HG02943 (cell line): ENCODE results near the gene USH1C.

ENCODE experiments used
- ATAC-seq: cut with Tn5 transposase; IDR thresholded peaks from one replicate; pipeline ENCODE4 v1.9.1; 2021; ENCODE audit warnings: mild to moderate bottlenecking, low read depth, moderate library complexity; ENCODE audit not compliant: unreplicated experiment

The USH1C gene

DNA sequence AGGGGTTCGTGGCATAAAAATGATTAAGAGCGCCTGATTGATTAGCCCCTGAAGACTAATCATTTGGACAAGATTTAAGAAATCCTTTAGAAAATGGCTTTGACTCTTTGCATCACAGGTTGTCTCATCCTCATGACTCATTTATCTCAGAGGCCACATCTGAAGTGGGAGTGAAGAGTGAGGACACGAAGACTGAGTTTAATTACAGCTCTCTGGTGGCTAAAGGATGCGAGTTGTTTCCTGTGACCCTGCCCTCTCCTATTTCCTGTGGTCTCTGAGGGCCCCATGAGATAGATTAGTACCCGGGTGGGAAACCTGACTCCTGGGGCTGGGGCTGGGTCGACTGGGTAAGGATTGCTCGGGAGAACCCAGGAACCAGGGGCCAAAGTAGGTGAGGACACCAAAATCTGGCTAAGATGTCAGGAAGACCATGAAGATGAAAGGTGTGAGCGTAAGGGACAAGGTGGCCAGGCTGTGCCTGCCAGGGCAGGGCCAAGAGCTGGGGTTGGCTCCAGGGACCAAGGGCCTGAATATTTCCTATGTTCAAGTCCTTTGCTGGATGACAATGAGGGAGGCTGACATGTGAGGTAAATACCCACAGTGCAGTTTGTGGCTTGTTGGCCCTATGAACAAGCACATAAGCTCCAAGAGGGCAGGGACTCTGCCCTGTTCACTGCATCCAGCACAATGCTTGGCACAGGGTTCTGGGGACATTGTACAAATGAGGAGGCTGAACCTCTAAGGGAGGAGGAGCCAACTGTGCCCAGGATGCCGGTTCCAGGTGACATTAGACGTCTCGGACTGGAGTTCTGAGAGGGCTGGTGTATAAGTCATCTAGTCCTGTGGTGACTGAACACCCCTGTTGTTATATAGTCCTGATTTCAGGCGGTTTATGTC is 6.5 kb upstream of the USH1C start:
- no peak for ATAC-seq

GRCh38 chr11:17548444-17548843 is 4.2 kb upstream of the USH1C start:
- no peak for ATAC-seq

DNA sequence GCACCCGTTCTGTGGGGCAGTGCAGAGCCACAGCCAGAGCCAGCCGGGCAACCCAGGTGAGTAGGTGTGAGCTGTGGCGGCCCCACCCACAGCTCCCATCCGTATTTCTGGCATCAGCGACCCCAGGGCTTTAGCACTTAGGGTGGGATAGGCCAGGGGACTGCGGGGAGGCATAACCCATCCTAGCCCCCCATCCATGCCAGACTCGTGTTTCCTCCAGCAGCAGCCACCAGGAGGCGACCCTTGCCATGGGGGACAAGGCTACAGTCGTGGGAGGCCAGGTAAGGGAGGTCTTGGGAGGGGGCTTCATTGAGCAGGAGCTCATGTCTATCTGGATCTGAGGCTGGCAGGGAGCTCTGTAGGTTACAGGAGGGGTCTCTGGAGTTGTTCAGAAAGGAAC is 3.7 kb upstream of the USH1C start:
- ATAC-seq, result no peak

GRCh38 chr11:17547051-17547577 is 2.9 kb upstream of the USH1C start, which contains the start of gene OTOG:
TSS of gene OTOG (plus strand) at chr11:17547259. CDS start at chr11:17547373, 114 bp downstream.
- no peak for ATAC-seq

- no peak for ATAC-seq
Observed at GRCh38 chr11:17546240-17546639, 2.0 kb upstream of the USH1C start.

- ATAC-seq, result no peak
Observed at GRCh38 chr11:17543574-17544180, 539 bp downstream of the USH1C start.

DNA sequence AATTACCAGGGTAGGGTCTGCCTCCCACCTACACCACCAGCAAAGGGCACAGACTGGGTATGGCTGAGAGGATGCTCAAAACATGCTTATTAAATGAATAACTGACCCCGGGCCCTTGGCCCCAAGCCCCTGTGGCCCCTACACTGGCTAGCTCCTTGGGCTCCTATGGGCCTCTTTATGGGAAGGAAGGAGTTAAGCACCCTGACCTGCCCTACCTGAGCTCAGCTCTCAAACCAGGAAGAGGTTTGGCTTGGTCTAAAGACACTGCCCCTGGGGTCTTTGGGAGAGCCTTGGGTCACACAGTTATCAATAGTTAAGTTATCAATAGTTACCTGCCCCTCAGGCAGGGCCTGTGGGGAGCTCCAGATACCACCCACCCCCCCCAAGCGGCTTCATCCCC is 1.2 kb downstream of the USH1C start:
- no peak for ATAC-seq

GRCh38 chr11:17542249-17542648 is 2.0 kb downstream of the USH1C start:
- ATAC-seq, result no peak

- no peak for ATAC-seq
Observed at GRCh38 chr11:17541330-17541885, 2.8 kb downstream of the USH1C start.

DNA sequence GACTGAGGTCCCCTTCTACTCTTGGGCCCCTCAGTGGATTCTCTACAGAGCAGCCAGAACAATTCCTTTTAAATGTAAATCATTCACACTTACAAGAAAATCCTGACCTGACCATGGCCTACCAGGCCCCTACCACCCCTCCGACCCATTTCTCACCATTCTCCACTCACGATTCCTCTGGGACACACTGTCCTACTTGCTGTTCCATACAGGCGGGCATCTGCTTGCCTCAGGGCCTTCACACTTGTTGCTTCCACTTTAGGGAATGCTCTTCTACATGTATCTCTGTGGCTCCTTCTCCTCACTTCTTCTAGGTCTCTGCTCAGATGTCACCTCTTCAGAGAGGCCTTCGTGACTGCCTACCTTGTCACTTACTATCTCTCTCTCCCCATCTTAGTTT is 3.4 kb downstream of the USH1C start:
- ATAC-seq, result no peak

GRCh38 chr11:17538731-17539130 is 5.5 kb downstream of the USH1C start:
- no peak for ATAC-seq

GRCh38 chr11:17538054-17538453 is 6.2 kb downstream of the USH1C start:
- ATAC-seq, result no peak

DNA sequence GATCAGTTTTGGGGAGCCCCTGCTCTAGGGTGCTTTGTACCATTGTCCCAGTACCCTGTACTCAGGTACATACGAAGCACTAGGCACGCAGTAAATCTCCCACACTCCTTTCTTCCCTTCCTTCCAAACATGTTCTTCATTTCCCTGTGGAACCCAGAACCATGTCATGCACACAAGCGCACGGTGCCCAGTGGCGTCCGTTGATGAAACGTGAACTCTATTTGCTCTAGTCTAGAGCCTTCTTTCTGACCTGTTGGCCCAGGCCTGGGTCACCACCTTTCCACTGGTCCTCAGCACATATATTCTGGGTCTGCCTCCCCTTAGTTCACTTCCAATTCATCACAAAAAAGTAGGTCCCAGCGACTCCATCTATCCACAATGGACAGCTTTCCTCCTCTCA is 7.0 kb downstream of the USH1C start:
- no peak for ATAC-seq

DNA sequence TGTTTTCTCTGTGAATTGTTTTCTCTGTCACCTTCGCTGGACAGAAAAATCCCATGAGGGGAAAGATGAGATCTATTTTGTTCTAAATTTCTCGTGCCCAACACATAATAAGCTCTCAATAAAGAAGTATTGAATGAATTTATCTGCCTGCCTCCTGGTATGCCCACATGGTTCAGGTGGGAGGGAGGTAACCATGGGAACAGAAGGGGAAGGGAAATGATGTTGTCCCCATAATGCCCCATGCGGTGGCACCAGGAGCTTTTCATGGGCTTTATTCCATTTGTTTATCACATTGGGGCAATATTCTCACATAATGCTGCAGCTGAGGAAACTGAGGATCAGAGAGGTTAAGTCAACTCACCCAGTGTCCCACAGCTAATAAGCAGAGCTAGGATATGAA is 8.7 kb downstream of the USH1C start:
- no peak for ATAC-seq

DNA sequence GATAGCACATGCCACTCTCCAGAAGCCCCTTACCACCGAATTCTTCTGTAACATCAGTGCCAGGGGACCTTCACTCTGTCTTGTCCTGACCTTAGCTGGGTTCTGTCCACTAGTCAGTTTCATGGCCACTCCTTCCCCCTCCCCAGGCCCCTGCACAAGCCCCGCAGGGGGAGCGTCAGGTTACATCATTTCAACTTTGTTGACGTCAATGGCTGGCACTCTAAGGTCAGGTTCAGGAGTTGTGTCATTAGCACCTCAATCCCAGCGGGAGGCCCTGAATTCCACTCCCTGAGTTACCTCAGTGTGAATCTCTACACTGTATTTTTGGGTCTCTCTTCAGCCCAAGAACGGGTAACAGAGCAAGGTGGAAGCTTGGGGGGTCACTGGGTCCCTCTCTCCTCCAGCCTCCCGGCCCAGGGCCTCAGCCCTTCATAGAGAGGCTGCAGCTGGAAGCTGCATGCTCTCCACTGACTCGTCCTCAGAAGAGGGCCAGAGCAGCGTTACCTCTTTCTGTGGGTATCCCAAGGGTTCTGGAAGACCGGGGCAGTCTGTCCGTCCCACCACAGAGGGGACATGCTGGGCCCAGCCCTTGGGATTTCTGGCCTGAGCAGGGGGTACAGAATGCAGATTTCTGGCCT is 10.3 kb downstream of the USH1C start:
- ATAC-seq, result no peak

- ATAC-seq, result no peak
Observed at GRCh38 chr11:17533341-17533740, 10.9 kb downstream of the USH1C start.

GRCh38 chr11:17532784-17533183 is 11.4 kb downstream of the USH1C start:
- ATAC-seq, result no peak

GRCh38 chr11:17531636-17532113 is 12.5 kb downstream of the USH1C start:
- no peak for ATAC-seq

DNA sequence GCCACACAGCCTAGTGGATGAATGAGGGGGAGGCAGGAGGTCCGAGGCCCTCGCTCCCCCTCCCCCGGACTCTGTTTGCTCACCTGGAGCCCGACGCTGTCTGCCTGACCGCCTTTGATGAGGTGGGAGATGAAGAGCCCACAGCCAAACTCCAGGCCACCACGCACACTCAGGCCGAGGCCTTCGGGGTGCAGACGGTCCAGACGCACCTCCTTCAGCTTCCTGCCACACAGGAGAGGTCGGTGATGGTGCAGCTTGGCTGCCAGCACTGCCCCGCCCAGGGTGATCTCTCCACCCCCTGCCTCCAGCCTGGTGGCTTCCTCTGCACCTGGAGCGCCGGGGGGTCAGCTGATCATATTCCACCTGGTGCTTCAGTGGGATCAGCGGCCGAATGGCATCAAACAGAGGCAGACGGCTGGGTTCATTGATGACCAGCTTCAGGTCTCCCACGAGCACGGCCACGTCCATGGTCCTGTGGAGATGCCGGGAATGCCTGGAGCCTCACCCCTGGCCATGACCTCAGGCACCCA is 13.1 kb downstream of the USH1C start:
- ATAC-seq, result no peak

DNA sequence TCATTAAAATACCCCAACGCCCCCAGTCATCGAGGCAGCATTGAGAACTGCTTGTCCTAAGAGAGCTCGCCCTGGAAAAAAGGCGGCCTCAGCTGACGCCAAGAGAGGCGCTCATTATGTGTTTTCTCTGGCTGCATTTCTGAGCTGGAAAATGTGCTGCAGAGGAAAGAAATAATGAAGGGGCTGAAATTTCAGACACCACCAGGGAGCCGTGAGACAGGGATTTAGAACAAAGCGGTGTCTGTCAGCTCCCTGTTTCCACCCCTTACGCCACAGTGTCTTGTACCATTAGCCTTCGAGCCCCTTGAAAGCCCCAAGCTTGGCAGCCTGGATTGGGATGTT is 14.4 kb downstream of the USH1C start:
- ATAC-seq, result no peak
